ENCODE data around the gene TEDC2.

Gene TEDC2

GRCh38 chr16:2457946-2458345 is 2.0 kb upstream of the TEDC2 start:
- peaks cover 14% of the 10 kb centered on the region for H3K4me1 ChIP-seq (ENCODE audit: control insufficient read depth, insufficient read depth, low read length)
- H3K9ac ChIP-seq (ENCODE audit: low read depth, low read length), result no peak overlapping the region
- no peak overlapping the region for H3K4me2 ChIP-seq (ENCODE audit: low read length)
- no peaks in the 10 kb centered on the region for H3K9me3 ChIP-seq (replicated peaks; ENCODE audit: low read length)
- H3K36me3 ChIP-seq (ENCODE audit: insufficient read depth, low read length), result peaks cover 30% of the 10 kb centered on the region
- H3K4me3 ChIP-seq (ENCODE audit: low read length), result no peak overlapping the region
- H3K27me3 ChIP-seq (ENCODE audit: control insufficient read depth, insufficient read depth, low read length), result no peaks in the 10 kb centered on the region

GRCh38 chr16:2458887-2459646 is 842 bp upstream of the TEDC2 start:
- peak overlapping the region; percentile 72 for H3K9ac ChIP-seq (ENCODE audit: low read depth, low read length)
- peak overlapping the region; percentile 89 for H3K4me2 ChIP-seq (ENCODE audit: low read length)
- H3K4me1 ChIP-seq (ENCODE audit: control insufficient read depth, insufficient read depth, low read length), result peaks cover 14% of the 10 kb centered on the region
- peak overlapping the region; percentile 72 for H3K4me3 ChIP-seq (ENCODE audit: low read length)
- H3K36me3 ChIP-seq (ENCODE audit: insufficient read depth, low read length), result peaks cover 20% of the 10 kb centered on the region
- no peaks in the 10 kb centered on the region for H3K27me3 ChIP-seq (ENCODE audit: control insufficient read depth, insufficient read depth, low read length)
- no peaks in the 10 kb centered on the region for H3K9me3 ChIP-seq (replicated peaks; ENCODE audit: low read length)

DNA sequence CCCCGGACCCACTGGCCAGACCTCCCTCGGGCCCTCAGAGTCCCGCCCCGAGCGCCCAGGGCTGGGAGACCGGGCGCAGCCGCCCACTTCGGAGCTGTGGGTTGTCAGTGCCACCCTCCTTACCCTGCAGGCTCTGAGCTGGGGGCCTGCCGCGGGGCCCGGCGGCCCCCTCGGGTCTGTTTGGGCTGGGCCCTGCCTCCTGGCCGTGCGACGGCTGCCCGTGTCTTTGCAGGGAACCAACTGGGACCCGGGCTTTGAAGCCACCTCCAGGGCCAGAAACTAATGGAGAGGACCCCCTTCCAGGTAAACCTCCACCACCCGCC is 443 bp downstream of the TEDC2 start:
- Histone ChIP-seq H3K4me2 (ENCODE audit: low read length) (peak overlapping the region; percentile 89), H3K4me1 (ENCODE audit: control insufficient read depth, insufficient read depth, low read length) (peaks cover 14% of the 10 kb centered on the region), H3K4me3 (ENCODE audit: low read length) (peak overlapping the region; percentile 72), H3K9ac (ENCODE audit: low read depth, low read length) (peak overlapping the region; percentile 72), H3K9me3 (replicated peaks; ENCODE audit: low read length) (no peaks in the 10 kb centered on the region), H3K36me3 (ENCODE audit: insufficient read depth, low read length) (peaks cover 20% of the 10 kb centered on the region), H3K27me3 (ENCODE audit: control insufficient read depth, insufficient read depth, low read length) (no peaks in the 10 kb centered on the region)

DNA sequence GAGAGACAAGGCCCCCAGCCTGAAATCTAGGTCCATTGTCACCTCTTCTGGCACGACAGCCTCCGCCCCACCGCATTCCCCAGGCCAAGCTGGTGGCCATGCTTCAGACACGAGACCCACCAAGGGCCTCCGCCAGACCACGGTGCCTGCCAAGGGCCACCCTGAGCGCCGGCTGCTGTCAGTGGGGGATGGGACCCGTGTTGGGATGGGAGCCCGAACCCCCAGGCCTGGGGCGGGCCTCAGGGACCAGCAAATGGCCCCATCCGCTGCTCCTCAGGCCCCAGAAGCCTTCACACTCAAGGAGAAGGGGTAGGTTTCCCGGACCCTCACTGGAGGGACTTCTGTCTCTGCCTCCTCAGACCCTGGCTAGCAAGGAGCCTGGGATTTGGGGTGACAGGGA is 1.0 kb downstream of the TEDC2 start:
- peaks cover 14% of the 10 kb centered on the region for H3K4me1 ChIP-seq (ENCODE audit: control insufficient read depth, insufficient read depth, low read length)
- peaks cover 16% of the 10 kb centered on the region for H3K36me3 ChIP-seq (ENCODE audit: insufficient read depth, low read length)
- no peaks in the 10 kb centered on the region for H3K27me3 ChIP-seq (ENCODE audit: control insufficient read depth, insufficient read depth, low read length)
- H3K4me3 ChIP-seq (ENCODE audit: low read length), result peak overlapping the region; percentile 72
- H3K9ac ChIP-seq (ENCODE audit: low read depth, low read length), result peak overlapping the region; percentile 72
- no peaks in the 10 kb centered on the region for H3K9me3 ChIP-seq (replicated peaks; ENCODE audit: low read length)
- H3K4me2 ChIP-seq (ENCODE audit: low read length), result peak overlapping the region; percentile 89

DNA sequence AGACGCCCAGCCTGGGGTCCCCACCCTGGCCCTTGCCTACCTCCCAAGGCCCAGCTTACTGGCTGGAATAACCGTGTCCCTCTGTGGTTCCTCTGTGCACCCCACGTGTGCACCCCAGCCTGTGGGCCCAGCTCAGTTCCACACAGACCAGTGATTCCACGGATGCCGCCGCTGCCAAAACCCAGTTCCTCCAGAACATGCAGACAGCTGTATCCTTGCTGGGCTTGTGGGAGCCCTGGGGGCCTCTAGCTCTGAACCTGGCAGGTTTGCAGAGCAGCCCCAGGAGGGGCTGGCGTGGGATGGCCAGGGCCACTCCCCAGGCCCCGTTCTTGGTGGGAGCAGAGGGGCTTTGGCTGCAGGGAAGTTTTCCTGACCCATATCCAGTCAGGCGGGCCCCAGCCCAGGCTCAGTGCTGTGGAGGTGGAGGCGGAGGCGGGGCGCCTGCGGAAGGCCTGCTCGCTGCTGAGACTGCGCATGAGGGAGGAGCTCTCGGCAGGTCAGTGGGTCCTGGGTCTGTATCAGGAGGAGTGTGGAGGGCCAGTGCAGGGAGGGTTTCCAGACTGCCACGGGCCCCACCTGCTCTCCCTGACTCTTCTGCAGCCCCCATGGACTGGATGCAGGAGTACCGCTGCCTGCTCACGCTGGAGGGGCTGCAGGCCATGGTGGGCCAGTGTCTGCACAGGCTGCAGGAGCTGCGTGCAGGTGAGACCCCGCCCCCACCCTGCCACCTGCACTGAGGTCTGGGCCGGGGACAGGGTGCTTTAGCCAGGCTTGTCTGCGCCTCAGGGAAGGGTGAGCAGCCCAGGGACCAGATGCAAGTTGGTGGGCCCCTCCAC is 2.3 kb downstream of the TEDC2 start:
- H3K4me1 ChIP-seq (ENCODE audit: control insufficient read depth, insufficient read depth, low read length), result peaks cover 17% of the 10 kb centered on the region
- no peak overlapping the region for H3K9ac ChIP-seq (ENCODE audit: low read depth, low read length)
- H3K27me3 ChIP-seq (ENCODE audit: control insufficient read depth, insufficient read depth, low read length), result no peaks in the 10 kb centered on the region
- H3K9me3 ChIP-seq (replicated peaks; ENCODE audit: low read length), result no peaks in the 10 kb centered on the region
- H3K36me3 ChIP-seq (ENCODE audit: insufficient read depth, low read length), result peaks cover 3% of the 10 kb centered on the region
- H3K4me3 ChIP-seq (ENCODE audit: low read length), result no peak overlapping the region
- H3K4me2 ChIP-seq (ENCODE audit: low read length), result no peak overlapping the region

- H3K4me3 ChIP-seq (ENCODE audit: low read length), result no peak overlapping the region
- H3K9ac ChIP-seq (ENCODE audit: low read depth, low read length), result no peak overlapping the region
- no peaks in the 10 kb centered on the region for H3K27me3 ChIP-seq (ENCODE audit: control insufficient read depth, insufficient read depth, low read length)
- H3K4me1 ChIP-seq (ENCODE audit: control insufficient read depth, insufficient read depth, low read length), result peaks cover 35% of the 10 kb centered on the region
- no peaks in the 10 kb centered on the region for H3K9me3 ChIP-seq (replicated peaks; ENCODE audit: low read length)
- no peaks in the 10 kb centered on the region for H3K36me3 ChIP-seq (ENCODE audit: insufficient read depth, low read length)
- no peak overlapping the region for H3K4me2 ChIP-seq (ENCODE audit: low read length)
Measured at GRCh38 chr16:2464333-2464732, 4.4 kb downstream of the TEDC2 start.

- Histone ChIP-seq H3K36me3 (ENCODE audit: insufficient read depth, low read length) (no peaks in the 10 kb centered on the region), H3K27me3 (ENCODE audit: control insufficient read depth, insufficient read depth, low read length) (peaks cover 9% of the 10 kb centered on the region), H3K4me1 (ENCODE audit: control insufficient read depth, insufficient read depth, low read length) (peaks cover 24% of the 10 kb centered on the region), H3K9me3 (replicated peaks; ENCODE audit: low read length) (no peaks in the 10 kb centered on the region), H3K4me2 (ENCODE audit: low read length) (no peak overlapping the region), H3K4me3 (ENCODE audit: low read length) (no peak overlapping the region), H3K9ac (ENCODE audit: low read depth, low read length) (no peak overlapping the region)
Measured at GRCh38 chr16:2465653-2466415, 5.9 kb downstream of the TEDC2 start.

- Histone ChIP-seq H3K9ac (ENCODE audit: low read depth, low read length) (peak overlapping the region; percentile 57), H3K4me3 (ENCODE audit: low read length) (peak overlapping the region; percentile 69), H3K9me3 (replicated peaks; ENCODE audit: low read length) (no peaks in the 10 kb centered on the region), H3K4me2 (ENCODE audit: low read length) (peak overlapping the region; percentile 84), H3K36me3 (ENCODE audit: insufficient read depth, low read length) (no peaks in the 10 kb centered on the region), H3K4me1 (ENCODE audit: control insufficient read depth, insufficient read depth, low read length) (peaks cover 30% of the 10 kb centered on the region), H3K27me3 (ENCODE audit: control insufficient read depth, insufficient read depth, low read length) (peaks cover 13% of the 10 kb centered on the region)
Measured at GRCh38 chr16:2466667-2467527, 7.0 kb downstream of the TEDC2 start.

DNA sequence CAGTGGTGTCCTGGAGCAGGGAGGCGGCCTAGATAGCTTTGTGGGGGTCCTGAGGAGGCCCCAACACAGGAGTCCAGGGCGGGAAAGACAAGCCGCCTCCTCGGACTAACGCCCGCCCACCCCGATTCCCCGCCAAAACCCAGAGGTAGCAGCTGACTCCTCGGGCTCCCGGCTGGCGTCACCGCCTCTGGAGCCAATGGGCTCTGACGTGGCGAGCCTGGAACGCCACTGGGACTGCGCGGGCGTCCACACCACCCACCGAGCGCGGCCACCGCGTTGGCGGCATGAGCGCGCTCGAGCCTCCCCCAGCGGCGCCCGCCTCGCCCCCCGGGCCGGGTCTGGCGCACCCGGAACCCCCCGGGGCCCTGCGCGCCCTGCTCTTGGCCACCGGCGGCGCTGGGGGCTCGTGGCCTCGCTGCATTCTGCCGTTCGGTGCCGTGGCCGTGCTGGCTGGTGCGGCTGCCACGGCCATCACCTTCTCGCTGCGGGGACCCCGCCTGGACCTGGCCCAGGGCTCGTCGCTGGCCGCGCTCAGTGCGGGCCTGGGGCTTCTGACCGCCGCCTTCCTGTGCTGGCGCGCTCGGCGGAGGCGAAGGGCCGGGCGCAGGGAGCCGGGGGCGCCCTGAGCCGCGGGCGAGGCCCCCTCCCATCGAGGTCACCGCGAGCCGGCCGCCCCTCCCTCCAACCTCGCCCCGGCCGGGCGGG is 7.8 kb downstream of the TEDC2 start:
- Histone ChIP-seq H3K9me3 (replicated peaks; ENCODE audit: low read length) (no peaks in the 10 kb centered on the region), H3K27me3 (ENCODE audit: control insufficient read depth, insufficient read depth, low read length) (peaks cover 19% of the 10 kb centered on the region), H3K9ac (ENCODE audit: low read depth, low read length) (peak overlapping the region; percentile 71), H3K4me1 (ENCODE audit: control insufficient read depth, insufficient read depth, low read length) (peaks cover 36% of the 10 kb centered on the region), H3K36me3 (ENCODE audit: insufficient read depth, low read length) (no peaks in the 10 kb centered on the region), H3K4me2 (ENCODE audit: low read length) (peak overlapping the region; percentile 84), H3K4me3 (ENCODE audit: low read length) (peak overlapping the region; percentile 69)

DNA sequence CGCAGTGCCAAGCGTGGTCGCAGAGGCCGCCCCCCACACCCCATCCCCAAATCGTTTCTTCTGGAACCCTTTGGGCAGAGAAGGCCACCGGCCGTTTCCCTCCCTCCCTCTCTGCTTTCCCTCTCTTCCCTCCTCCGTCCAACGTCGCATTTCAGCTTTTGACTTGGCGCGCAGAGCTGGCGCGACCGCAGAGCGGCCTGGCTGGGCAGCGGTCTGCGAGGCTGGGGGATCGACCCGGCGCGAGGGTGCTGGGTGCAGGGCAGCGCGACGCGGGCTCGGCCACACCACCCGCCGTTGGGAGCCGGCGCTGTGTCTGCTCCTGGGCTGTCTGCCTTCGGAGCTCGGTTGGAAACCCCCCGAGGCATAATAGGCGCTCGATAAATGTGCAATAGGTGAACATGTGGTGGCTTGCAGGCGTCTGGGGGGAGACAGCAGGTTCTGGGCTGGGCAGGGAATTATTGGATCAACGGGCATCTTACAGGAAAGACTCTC is 8.4 kb downstream of the TEDC2 start:
- peaks cover 36% of the 10 kb centered on the region for H3K4me1 ChIP-seq (ENCODE audit: control insufficient read depth, insufficient read depth, low read length)
- no peaks in the 10 kb centered on the region for H3K36me3 ChIP-seq (ENCODE audit: insufficient read depth, low read length)
- H3K4me3 ChIP-seq (ENCODE audit: low read length), result peak overlapping the region; percentile 69
- peak overlapping the region; percentile 71 for H3K9ac ChIP-seq (ENCODE audit: low read depth, low read length)
- H3K4me2 ChIP-seq (ENCODE audit: low read length), result peak overlapping the region; percentile 84
- H3K27me3 ChIP-seq (ENCODE audit: control insufficient read depth, insufficient read depth, low read length), result peaks cover 19% of the 10 kb centered on the region
- H3K9me3 ChIP-seq (replicated peaks; ENCODE audit: low read length), result no peaks in the 10 kb centered on the region

Measured in skeletal muscle satellite cell (primary cell).